K562 (cell line): ENCODE data around the gene UBE2D3. TPM values are rescaled to one million over a fixed set of nuclear protein-coding genes. Genes with fewer than 3 reads are reported as not detected.

Source experiments
- ARID2 ChIP-seq: fragments of 450-650 bp; IDR thresholded peaks from 2 replicates; pipeline ENCODE4 v1.6.1; 2017; ENCODE audit warnings: antibody characterized with exemption, mild to moderate bottlenecking
- CREB1 ChIP-seq, 2 experiments: sonication (generic) in 1 of 2; formaldehyde crosslinking in 1 of 2; IDR thresholded peaks; 2 replicates each; pipeline versions ENCODE4 v1.6.1 to v1.8.0; 2012 to 2022; ENCODE audit warnings: inconsistent platforms in 1 of 2, mild to moderate bottlenecking in 1 of 2, missing genetic modification reagents in 1 of 2, moderate library complexity in 1 of 2
- CREB5 ChIP-seq: fragments of 250-450 bp; sonication (Bioruptor Pico); IDR thresholded peaks from 2 replicates; pipeline ENCODE4 v1.5.0; 2020; ENCODE audit warnings: mild to moderate bottlenecking
- EP300 ChIP-seq: IDR thresholded peaks from 2 replicates; pipeline ENCODE4 v1.6.1; 2012; ENCODE audit warnings: low read length, improper control_type of control experiment
- ETV5 ChIP-seq: sonication (generic); formaldehyde crosslinking; IDR thresholded peaks from 2 replicates; pipeline ENCODE4 v1.4.0; 2020; ENCODE audit warnings: low read depth, mild to moderate bottlenecking, missing genetic modification reagents
- GABPB2 ChIP-seq: fragments of 250-450 bp; sonication (Bioruptor Pico); conservative IDR thresholded peaks from 2 replicates; pipeline ENCODE4 v1.5.1; 2021; ENCODE audit warnings: mild to moderate bottlenecking
- HDAC2 ChIP-seq: fragments of 450-650 bp; IDR thresholded peaks from 2 replicates; pipeline ENCODE4 v1.6.1; 2016; ENCODE audit warnings: mild to moderate bottlenecking
- HLTF ChIP-seq: fragments of 450-650 bp; IDR thresholded peaks from 2 replicates; pipeline ENCODE4 v1.6.1; 2016
- KAT7 ChIP-seq: sonication (generic); formaldehyde crosslinking; IDR thresholded peaks from 2 replicates; pipeline ENCODE4 v1.8.0; 2022; ENCODE audit warnings: missing genetic modification reagents, mild to moderate bottlenecking, borderline replicate concordance
- KDM2B ChIP-seq: fragments of 250-450 bp; sonication (Bioruptor Pico); IDR thresholded peaks from 2 replicates; pipeline ENCODE4 v1.8.0; 2021; ENCODE audit warnings: mild to moderate bottlenecking, moderate library complexity
- MCM2 ChIP-seq: fragments of 450-650 bp; IDR thresholded peaks from 2 replicates; pipeline ENCODE4 v1.6.1; 2017; ENCODE audit warnings: low read depth, mild to moderate bottlenecking
- NBN ChIP-seq: fragments of 450-650 bp; IDR thresholded peaks from 2 replicates; pipeline ENCODE4 v1.6.1; 2016; ENCODE audit warnings: low read depth, mild to moderate bottlenecking
- NR2C1 ChIP-seq, 2 experiments: fragments of 450-650 bp; IDR thresholded peaks; 2 replicates each; pipeline ENCODE4 v1.6.1; 2017; ENCODE audit warnings: mild to moderate bottlenecking in 2 of 2, antibody characterized with exemption in 1 of 2, inconsistent platforms in 1 of 2, missing compliant biosample characterization in 1 of 2, missing genetic modification characterization in 1 of 2
- PCBP1 ChIP-seq: fragments of 200-400 bp; formaldehyde crosslinking; IDR thresholded peaks from 2 replicates; pipeline ENCODE4 v1.6.1; 2018; ENCODE audit warnings: mild to moderate bottlenecking, low read depth, low read length; ENCODE audit not compliant: poor library complexity, severe bottlenecking
- POLR2H ChIP-seq: IDR thresholded peaks from 2 replicates; pipeline ENCODE4 v1.6.1; 2016; ENCODE audit warnings: missing genetic modification characterization, low read depth, mild to moderate bottlenecking, control low read depth, missing compliant biosample characterization, moderate library complexity
- POU5F1 ChIP-seq: fragments of 150-350 bp; IDR thresholded peaks from 2 replicates; pipeline ENCODE4 v1.6.1; 2014; ENCODE audit warnings: borderline replicate concordance, low read length, low read depth, mild to moderate bottlenecking; ENCODE audit not compliant: partially characterized antibody
- RBM25 ChIP-seq: fragments of 200-400 bp; formaldehyde crosslinking; IDR thresholded peaks from 2 replicates; pipeline ENCODE4 v1.6.1; 2018; ENCODE audit warnings: low read length, low read depth, moderate library complexity; ENCODE audit not compliant: severe bottlenecking
- RNF219 ChIP-seq: fragments of 250-450 bp; sonication (Bioruptor Pico); IDR thresholded peaks from 2 replicates; pipeline ENCODE4 v1.5.0; 2022; ENCODE audit warnings: mild to moderate bottlenecking
- SMARCE1 ChIP-seq: fragments of 450-650 bp; IDR thresholded peaks from 2 replicates; pipeline ENCODE4 v1.7.1; 2016; ENCODE audit warnings: mild to moderate bottlenecking
- TRIM28 ChIP-seq: fragments of 450-650 bp; IDR thresholded peaks from 2 replicates; pipeline ENCODE4 v1.6.1; 2017
- ZFX ChIP-seq: sonication (generic); formaldehyde crosslinking; IDR thresholded peaks from 2 replicates; pipeline ENCODE4 v1.8.0; 2022; ENCODE audit warnings: mild to moderate bottlenecking, missing genetic modification reagents, moderate library complexity
- ZNF174 ChIP-seq: fragments of 250-450 bp; sonication (Bioruptor Pico); IDR thresholded peaks from 2 replicates; pipeline ENCODE4 v1.4.0; 2020; ENCODE audit warnings: mild to moderate bottlenecking
- ZNF347 ChIP-seq: fragments of 450-650 bp; formaldehyde crosslinking; IDR thresholded peaks from 2 replicates; pipeline ENCODE4 v1.4.0; 2020; ENCODE audit warnings: low read depth, mild to moderate bottlenecking, moderate library complexity
- ZNF398 ChIP-seq: fragments of 250-450 bp; sonication (Bioruptor Pico); IDR thresholded peaks from 2 replicates; pipeline ENCODE4 v1.8.0; 2021; ENCODE audit warnings: moderate library complexity, mild to moderate bottlenecking, inconsistent platforms
- ZNF644 ChIP-seq: fragments of 200-800 bp; sonication (Bioruptor generic); IDR thresholded peaks from 2 replicates; pipeline ENCODE4 v1.6.1; 2016; ENCODE audit warnings: low read depth, missing genetic modification characterization, missing compliant biosample characterization
- polyA plus RNA-seq, 8 experiments: library from polyadenylated mRNA; depleted of rRNA in 4 of 8; stranded (reverse) in 5 of 8; unstranded in 3 of 8; fragments of >200 nt; fragmentation: Nextera tagmentation in 2 of 8; fragmentation: Illumina TruSeq in 1 of 8; extraction: Ambion mirVana in 2 of 8; extraction: Trizol in 1 of 8; gene quantifications; 2 replicates each; pipeline versions ENCODE4 v1.2.1 to v1.2.3, GENCODE V29; 2011 to 2014; ENCODE audit warnings: inconsistent platforms in 1 of 8, missing spikeins in 1 of 8
- total RNA-seq, 7 experiments: library from RNA; depleted of rRNA in 6 of 7; stranded (reverse); fragments of >200 nt in 6 of 7; fragmentation: Illumina TruSeq in 2 of 7; extraction: Trizol in 2 of 7; gene quantifications; 2 replicates each; pipeline versions ENCODE4 v1.2.1 to v1.2.3, GENCODE V29; 2011 to 2021; ENCODE audit warnings: low replicate concordance in 1 of 7

UBE2D3 gene
- total and polyA plus RNA-seq, 9 of the 15 experiments (the other 6 are each of a cell fraction or from before 2014, with no cell fraction given), result 191 to 618 (median 292) TPM

- TF ChIP-seq PCBP1 (no peak), GABPB2 (CRISPR knock-in tag) (no peak), ARID2 (no peak), CREB1 (IDR thresholded peaks at IDR 0.05) (no peak), CREB1 (CRISPR knock-in tag; IDR thresholded peaks at IDR 0.05) (peak; percentile 58), POU5F1 (no peak), POLR2H (tag) (no peak), ZNF174 (CRISPR knock-in tag) (no peak), ZNF398 (CRISPR knock-in tag) (no peak), KDM2B (CRISPR knock-in tag) (no peak; the same call in 1 of the 2 replicates), ZNF644 (tag) (no peak), SMARCE1 (no peak), RNF219 (CRISPR knock-in tag) (no peak), HLTF (no peak), ZFX (CRISPR knock-in tag) (peak; percentile 98), TRIM28 (peak; percentile 63; the same call in 1 of the 2 replicates), CREB5 (CRISPR knock-in tag) (no peak), EP300 (no peak; the same call in 1 of the 2 replicates), KAT7 (CRISPR knock-in tag) (no peak), NR2C1 (IDR thresholded peaks at IDR 0.05) (no peak), NR2C1 (tag; IDR thresholded peaks at IDR 0.05) (no peak), MCM2 (no peak), ZNF347 (CRISPR knock-in tag) (no peak), RBM25 (no peak), HDAC2 (no peak; the same call in 1 of the 2 replicates), ETV5 (CRISPR knock-in tag) (peak; percentile 55; the same call in 1 of the 2 replicates), NBN (peak; percentile 12; the same call in 1 of the 2 replicates)
These were observed 66.6 kb downstream of the UBE2D3 start, which contains the start of gene MANBA (continued) for GRCh38 chr4:102760645-102761295.
